ENCODE results near the gene SMAD3.

Gene SMAD3

DNA sequence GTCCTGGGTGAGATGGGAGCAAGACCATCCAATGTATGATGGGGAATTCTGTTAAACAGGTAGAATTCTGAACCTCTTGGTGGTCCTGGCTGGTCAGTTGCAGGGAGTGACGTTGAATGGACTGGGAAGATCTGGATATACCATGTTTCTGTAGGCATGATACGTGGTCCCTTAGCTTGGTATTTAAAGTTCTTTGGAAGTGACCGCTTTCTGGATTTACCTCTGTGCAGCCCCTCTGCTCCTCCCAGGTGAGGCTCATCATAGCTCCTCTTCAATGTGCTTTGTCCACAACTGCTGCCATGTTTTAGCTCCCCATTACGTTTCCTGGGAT, 37.2 kb downstream of the SMAD3 start:
- no peak for TF ChIP-seq ZFX (IDR thresholded peaks at IDR 0.05)
- TF ChIP-seq, protein P1, sequence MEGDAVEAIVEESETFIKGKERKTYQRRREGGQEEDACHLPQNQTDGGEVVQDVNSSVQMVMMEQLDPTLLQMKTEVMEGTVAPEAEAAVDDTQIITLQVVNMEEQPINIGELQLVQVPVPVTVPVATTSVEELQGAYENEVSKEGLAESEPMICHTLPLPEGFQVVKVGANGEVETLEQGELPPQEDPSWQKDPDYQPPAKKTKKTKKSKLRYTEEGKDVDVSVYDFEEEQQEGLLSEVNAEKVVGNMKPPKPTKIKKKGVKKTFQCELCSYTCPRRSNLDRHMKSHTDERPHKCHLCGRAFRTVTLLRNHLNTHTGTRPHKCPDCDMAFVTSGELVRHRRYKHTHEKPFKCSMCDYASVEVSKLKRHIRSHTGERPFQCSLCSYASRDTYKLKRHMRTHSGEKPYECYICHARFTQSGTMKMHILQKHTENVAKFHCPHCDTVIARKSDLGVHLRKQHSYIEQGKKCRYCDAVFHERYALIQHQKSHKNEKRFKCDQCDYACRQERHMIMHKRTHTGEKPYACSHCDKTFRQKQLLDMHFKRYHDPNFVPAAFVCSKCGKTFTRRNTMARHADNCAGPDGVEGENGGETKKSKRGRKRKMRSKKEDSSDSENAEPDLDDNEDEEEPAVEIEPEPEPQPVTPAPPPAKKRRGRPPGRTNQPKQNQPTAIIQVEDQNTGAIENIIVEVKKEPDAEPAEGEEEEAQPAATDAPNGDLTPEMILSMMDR (conservative IDR thresholded peaks at IDR 0.05), result no peak
- H3K27ac ChIP-seq, result no peak overlapping the region

DNA sequence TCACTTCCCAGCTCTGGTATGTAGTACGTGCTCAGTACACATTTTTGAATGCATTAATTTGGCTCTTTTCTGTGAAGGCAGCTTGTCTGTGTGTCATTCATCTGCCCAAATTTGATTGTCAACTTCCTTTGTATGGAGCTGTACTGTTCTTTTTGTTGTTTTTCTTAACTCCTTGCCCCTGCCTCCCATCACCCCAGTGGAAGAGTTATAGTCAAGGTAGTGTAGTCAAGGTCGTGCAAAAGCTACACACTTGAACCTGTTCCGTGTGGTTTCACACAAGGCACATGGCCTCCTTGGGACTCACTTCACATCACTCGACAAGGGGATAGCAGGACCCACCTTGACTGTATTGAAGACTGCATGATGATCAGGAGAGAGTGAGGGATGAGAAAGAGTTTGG, 37.6 kb downstream of the SMAD3 start:
- H3K27ac ChIP-seq, result no peak overlapping the region
- TF ChIP-seq, protein P1 (conservative IDR thresholded peaks at IDR 0.05), result no peak
- no peak for TF ChIP-seq ZFX (IDR thresholded peaks at IDR 0.05)

GRCh38 chr15:67103432-67103831, 38.0 kb downstream of the SMAD3 start:
- H3K27ac ChIP-seq, result no peak overlapping the region
- TF ChIP-seq, protein P1 (conservative IDR thresholded peaks at IDR 0.05), result no peak
- TF ChIP-seq ZFX (IDR thresholded peaks at IDR 0.05), result no peak

DNA sequence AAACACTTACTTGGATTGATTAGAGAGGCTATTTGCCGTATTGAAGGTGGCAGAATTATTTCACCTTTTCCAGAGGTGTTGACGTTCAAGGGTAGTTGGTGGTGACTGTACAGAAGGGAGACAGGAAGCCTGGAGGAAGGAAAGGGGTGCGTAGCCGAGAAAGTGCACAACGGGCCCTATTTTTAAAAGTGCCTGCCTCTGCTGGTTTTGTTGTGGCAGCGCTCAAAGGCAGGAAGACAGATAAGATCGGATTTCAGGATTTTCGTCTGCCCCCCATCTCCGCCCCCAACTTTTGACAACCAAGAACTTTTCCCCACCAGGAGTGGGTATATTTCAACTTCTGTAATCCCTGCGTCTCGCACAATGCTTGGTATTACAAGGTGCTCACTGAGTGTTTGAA, 38.5 kb downstream of the SMAD3 start:
- H3K27ac ChIP-seq, result no peak overlapping the region

GRCh38 chr15:67104510-67104909, 39.1 kb downstream of the SMAD3 start:
- no peak for TF ChIP-seq ZFX (IDR thresholded peaks at IDR 0.05)
- TF ChIP-seq, protein P1 (conservative IDR thresholded peaks at IDR 0.05), result no peak
- H3K27ac ChIP-seq, result no peak overlapping the region

More for the DNA sequence above, 38.5 kb downstream of the SMAD3 start:
- no peak for TF ChIP-seq ZFX (IDR thresholded peaks at IDR 0.05)
- TF ChIP-seq, protein P1 (conservative IDR thresholded peaks at IDR 0.05), result no peak

DNA sequence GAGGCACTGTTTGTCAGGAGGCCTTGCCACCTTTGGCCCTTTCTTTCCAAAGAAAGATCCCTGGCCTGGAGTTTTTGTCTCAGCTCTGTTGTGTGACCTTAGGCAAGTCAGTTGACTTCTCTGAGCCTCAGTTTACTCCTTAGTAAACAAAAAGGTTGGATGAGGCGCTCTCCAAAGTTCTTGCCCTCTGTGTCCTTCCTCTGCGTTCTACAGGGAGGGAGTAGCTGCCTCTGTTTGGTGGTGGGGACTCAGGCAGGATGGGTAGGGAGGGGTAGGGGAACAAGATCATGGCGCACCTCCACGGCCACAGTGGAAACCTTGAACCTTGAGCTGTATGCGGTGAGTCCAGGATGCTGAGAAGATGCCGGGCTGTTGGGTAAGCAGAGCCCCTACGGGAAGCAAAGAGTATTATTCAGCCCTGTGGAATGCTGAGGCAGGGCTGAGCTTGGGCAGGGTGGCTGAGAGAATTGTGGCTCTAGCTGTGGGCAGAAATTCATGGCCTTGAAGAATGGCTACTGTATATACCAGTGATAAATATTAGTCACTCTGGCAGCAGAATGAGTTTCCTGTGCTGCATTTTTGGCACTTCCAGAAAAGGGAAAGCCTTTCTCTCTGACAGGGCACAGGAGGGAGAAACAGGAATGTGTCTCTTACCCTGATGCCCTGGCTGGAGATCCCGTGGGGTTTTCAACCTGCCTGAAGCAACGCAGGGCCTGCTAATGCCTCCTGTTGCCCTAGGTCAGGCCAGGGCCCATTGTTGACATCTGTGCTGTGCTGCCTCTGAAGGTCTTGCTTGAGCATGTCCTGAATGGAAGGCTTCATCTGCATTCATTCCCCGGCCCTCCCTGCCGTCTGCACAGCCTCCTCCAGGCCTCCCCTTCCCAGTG, 39.9 kb downstream of the SMAD3 start:
- TF ChIP-seq ZFX (IDR thresholded peaks at IDR 0.05), result no peak
- TF ChIP-seq, protein P1 (conservative IDR thresholded peaks at IDR 0.05), result no peak
- no peak overlapping the region for H3K27ac ChIP-seq

DNA sequence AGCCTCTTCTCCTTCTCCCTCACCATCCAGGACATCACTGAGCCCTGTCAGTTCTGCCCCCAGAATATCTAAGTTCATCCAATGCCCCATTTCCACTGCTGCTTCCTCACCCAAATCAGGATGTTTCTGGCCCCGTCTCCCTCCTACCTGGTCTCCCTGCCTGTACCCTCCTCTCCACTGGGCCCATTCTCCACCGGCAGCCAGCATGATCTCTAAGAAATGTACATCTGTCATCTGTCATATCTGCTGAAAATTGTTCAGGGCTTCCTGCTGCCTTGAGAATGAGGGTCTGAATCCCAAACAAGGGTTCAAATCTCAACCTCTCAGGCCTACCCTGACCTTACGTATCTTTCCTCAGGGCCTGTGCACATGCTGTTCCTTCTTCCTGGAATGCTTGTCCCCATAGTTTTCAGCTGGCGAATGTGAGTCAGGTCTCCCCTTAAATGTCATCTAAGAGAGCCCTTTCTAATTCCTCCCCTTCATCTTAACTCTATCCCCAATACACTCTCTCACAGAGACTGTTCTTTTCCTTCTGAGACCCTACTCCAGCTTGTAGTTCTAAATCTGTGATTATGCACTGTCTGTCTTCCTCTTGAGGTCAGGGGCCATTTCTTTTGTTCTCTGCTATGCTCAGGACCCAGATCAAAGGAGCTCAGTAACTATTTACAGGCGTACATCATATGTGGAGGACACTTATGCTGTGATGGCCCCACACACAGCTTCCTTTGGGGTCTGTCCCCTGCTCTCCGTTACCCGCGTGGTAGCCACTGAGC, 40.8 kb downstream of the SMAD3 start:
- TF ChIP-seq, protein P1 (conservative IDR thresholded peaks at IDR 0.05), result no peak
- no peak for TF ChIP-seq ZFX (IDR thresholded peaks at IDR 0.05)
- H3K27ac ChIP-seq, result no peak overlapping the region

Data from C4-2B (cell line).